GM12878 (cell line): ENCODE measurements around the gene ASB9.

ENCODE experiments used
- ASH2L ChIP-seq: fragments of 300-600, 200-600 bp; sonication (generic); IDR thresholded peaks from 2 replicates; pipeline ENCODE4 v1.6.1; 2017; ENCODE audit warnings: low read depth, mild to moderate bottlenecking, borderline replicate concordance
- POLR2AphosphoS5 ChIP-seq: IDR thresholded peaks from 2 replicates; pipeline ENCODE4 v1.6.1; 2011; ENCODE audit warnings: mild to moderate bottlenecking, low read length, inconsistent platforms

DNA sequence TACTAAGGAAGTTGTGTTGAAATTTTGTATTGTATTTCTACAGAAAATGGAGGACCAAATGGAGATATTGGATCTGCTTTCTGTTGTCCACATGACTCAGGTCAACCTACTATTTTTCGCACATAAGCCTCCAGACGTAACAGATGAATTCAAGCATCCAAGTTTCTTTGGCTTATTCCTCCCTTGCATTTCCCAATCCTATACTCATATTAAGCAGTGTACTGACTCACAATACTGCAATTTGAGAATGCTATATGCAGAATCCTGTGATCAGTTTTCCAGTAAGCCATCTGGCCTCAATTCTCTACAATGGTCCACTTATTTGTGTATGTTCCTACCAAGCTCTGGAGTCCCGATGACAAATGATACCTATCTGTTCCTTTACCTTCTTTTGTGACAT is 75.7 kb downstream of the ASB9 start:
- TF ChIP-seq POLR2AphosphoS5 (no peak), ASH2L (no peak)
